HAP-1 (cell line): ENCODE measurements around the gene COA8.

Experiments used
- DNase-seq, 2 experiments: peaks; one replicate each; pipeline ENCODE4 v3.0.0-alpha.2; 2016 to 2020; ENCODE audit warnings: low spot score in 2 of 2
- H3K27me3 ChIP-seq: fragments of 250-450 bp; sonication (Bioruptor Pico); 2 replicates; pipeline ENCODE4 v1.5.1; 2020; ENCODE audit warnings: low read depth, mild to moderate bottlenecking, moderate library complexity
- H3K36me3 ChIP-seq: fragments of 250-450 bp; sonication (Bioruptor Pico); replicated peaks from 2 replicates; pipeline ENCODE4 v1.5.1; 2020; ENCODE audit warnings: mild to moderate bottlenecking
- H3K4me1 ChIP-seq: fragments of 250-450 bp; sonication (Bioruptor Pico); 2 replicates; pipeline ENCODE4 v1.5.1; 2020; ENCODE audit warnings: mild to moderate bottlenecking
- H3K4me3 ChIP-seq: fragments of 250-450 bp; sonication (Bioruptor Pico); 2 replicates; pipeline ENCODE4 v1.5.1; 2020; ENCODE audit warnings: mild to moderate bottlenecking, moderate library complexity
- H3K9me3 ChIP-seq: fragments of 250-450 bp; sonication (Bioruptor Pico); 2 replicates; pipeline ENCODE4 v1.5.1; 2020; ENCODE audit warnings: mild to moderate bottlenecking, moderate library complexity
- in situ Hi-C: fragments of 300-500 bp; cut with MboI; formaldehyde crosslinking; loops from 3 replicates; pipeline ENCODE4 v1.14.3; 2020; ENCODE audit warnings: low sequenced_read_pairs, inconsistent platforms, mixed read lengths

COA8 gene

DNA sequence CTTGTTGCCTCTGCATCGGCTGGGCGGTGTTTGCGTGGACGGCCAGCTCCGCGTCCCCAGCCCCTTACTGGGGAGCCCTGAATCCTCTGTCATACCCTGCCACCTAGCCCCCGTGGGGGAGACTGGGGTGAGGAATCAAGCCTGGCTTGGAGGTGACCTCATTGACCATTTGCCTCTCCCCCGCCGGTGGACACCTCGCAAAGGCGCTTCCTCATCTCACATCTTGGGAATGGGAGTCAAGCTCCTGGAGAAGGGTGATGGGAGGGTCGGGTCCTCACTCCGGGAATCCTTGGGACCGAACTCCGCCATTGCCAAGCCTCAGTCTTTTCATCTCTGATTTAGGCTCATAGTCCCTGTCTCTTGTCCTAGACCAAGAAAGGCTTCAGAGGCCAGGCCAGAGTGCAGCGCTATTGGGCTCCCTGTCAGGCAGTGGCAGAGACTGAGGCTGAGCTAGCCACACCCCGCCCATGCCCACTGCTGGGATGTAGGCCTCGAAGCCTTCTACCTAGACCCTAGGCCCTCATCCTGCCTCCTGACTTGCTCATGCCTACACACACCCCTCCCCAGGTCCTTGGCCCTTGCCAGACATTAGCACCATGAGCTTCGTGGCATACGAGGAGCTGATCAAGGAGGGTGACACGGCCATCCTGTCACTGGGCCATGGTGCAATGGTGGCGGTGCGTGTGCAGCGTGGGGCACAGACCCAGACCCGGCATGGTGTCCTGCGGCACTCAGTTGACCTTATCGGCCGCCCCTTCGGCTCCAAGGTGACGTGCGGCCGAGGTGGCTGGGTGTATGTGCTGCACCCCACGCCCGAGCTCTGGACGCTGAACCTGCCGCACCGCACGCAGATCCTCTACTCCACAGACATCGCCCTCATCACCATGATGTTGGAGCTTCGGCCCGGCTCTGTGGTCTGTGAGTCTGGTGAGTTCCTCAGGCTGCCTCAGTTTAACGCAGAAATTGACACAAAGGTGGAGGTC, 33.1 kb upstream of the COA8 start:
- no peaks in the 10 kb centered on the region for H3K9me3 ChIP-seq
- peaks cover 28% of the 10 kb centered on the region for H3K36me3 ChIP-seq
- in situ Hi-C loops, result no loop called here
- peak overlapping the region; percentile 82 for H3K4me3 ChIP-seq
- DNase-seq, result no peak
- peaks cover 16% of the 10 kb centered on the region for H3K4me1 ChIP-seq
- no peaks in the 10 kb centered on the region for H3K27me3 ChIP-seq

DNA sequence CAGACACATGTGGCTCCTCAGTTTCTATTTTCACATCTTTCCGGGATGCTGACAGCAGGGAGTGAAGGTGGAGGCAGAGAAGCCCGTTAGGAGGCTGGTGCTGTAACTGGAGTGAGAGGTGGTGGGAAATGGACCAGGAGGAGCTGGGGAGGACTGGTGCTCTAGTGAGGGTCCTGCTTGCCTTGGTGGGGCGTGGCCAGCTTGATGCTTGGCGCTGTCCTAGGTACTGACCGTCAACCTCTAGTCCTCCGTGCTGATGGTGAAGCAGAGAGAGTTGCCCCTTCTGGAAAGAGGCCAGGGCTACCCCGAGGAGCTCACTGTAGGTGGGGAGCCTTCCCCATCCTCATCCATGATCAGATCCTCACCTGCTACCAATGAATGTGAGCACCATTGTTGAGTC, 32.4 kb upstream of the COA8 start:
- Histone ChIP-seq H3K4me1 (peaks cover 16% of the 10 kb centered on the region), H3K4me3 (peak overlapping the region; percentile 82), H3K27me3 (no peaks in the 10 kb centered on the region), H3K9me3 (no peaks in the 10 kb centered on the region), H3K36me3 (peaks cover 28% of the 10 kb centered on the region)
- in situ Hi-C loops, result no loop called here
- peak in 1 of 2 experiments; percentile 69 for DNase-seq

DNA sequence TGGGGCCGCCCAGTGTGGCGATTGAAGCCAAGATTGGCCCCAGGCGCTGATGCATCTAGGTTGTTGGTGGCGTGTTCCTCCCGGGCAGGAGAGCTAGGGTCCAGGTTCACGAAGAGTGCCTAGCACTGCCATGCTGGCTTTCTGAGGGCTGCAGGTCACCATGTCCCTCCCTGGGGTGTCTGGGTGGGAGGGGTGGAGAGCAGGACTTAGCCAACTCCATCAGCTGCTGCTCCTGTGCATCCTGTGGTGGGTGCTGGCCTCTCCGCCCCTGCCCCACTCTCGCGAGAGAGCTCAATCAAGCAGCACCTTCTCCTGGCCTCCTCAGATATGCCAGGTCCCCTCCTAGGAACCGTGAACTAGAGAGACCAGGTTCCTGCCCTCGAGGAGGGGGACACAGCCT, 31.9 kb upstream of the COA8 start:
- DNase-seq, result no peak
- Histone ChIP-seq H3K4me1 (peaks cover 16% of the 10 kb centered on the region), H3K36me3 (peaks cover 28% of the 10 kb centered on the region), H3K4me3 (no peak overlapping the region), H3K27me3 (no peaks in the 10 kb centered on the region), H3K9me3 (no peaks in the 10 kb centered on the region)
- in situ Hi-C loops, result no loop called here

GRCh38 chr14:103531421-103532215, 31.1 kb upstream of the COA8 start:
- peaks cover 28% of the 10 kb centered on the region for H3K36me3 ChIP-seq
- H3K4me3 ChIP-seq, result no peak overlapping the region
- in situ Hi-C loops, result no loop called here
- H3K4me1 ChIP-seq, result peaks cover 16% of the 10 kb centered on the region
- DNase-seq, result no peak
- no peaks in the 10 kb centered on the region for H3K9me3 ChIP-seq
- no peaks in the 10 kb centered on the region for H3K27me3 ChIP-seq

- H3K4me1 ChIP-seq, result peaks cover 16% of the 10 kb centered on the region
- H3K36me3 ChIP-seq, result peaks cover 28% of the 10 kb centered on the region
- DNase-seq, result no peak
- in situ Hi-C loops, result no loop called here
- no peaks in the 10 kb centered on the region for H3K27me3 ChIP-seq
- no peaks in the 10 kb centered on the region for H3K9me3 ChIP-seq
- H3K4me3 ChIP-seq, result no peak overlapping the region
Observed at GRCh38 chr14:103532216-103533136, 30.3 kb upstream of the COA8 start.

- in situ Hi-C loops, result no loop called here
Observed at GRCh38 chr14:103533137-103533998, 29.4 kb upstream of the COA8 start.

GRCh38 chr14:103533999-103534575, 28.7 kb upstream of the COA8 start:
- peaks cover 28% of the 10 kb centered on the region for H3K36me3 ChIP-seq
- no peak overlapping the region for H3K4me3 ChIP-seq
- H3K27me3 ChIP-seq, result no peaks in the 10 kb centered on the region
- no peak for DNase-seq
- H3K4me1 ChIP-seq, result peaks cover 7% of the 10 kb centered on the region; the same call in 1 of the 2 replicates
- in situ Hi-C loops, result no loop called here
- H3K9me3 ChIP-seq, result no peaks in the 10 kb centered on the region

More at GRCh38 chr14:103533137-103533998, 29.4 kb upstream of the COA8 start:
- Histone ChIP-seq H3K27me3 (no peaks in the 10 kb centered on the region), H3K36me3 (peaks cover 28% of the 10 kb centered on the region), H3K4me1 (peaks cover 10% of the 10 kb centered on the region), H3K4me3 (no peak overlapping the region), H3K9me3 (no peaks in the 10 kb centered on the region)
- DNase-seq, result no peak

- peaks cover 28% of the 10 kb centered on the region for H3K36me3 ChIP-seq
- in situ Hi-C loops, result no loop called here
- H3K9me3 ChIP-seq, result no peaks in the 10 kb centered on the region
- DNase-seq, result no peak
- H3K4me3 ChIP-seq, result no peak overlapping the region
- no peaks in the 10 kb centered on the region for H3K27me3 ChIP-seq
- peaks cover 7% of the 10 kb centered on the region; the same call in 1 of the 2 replicates for H3K4me1 ChIP-seq
Observed at GRCh38 chr14:103534576-103535061, 28.1 kb upstream of the COA8 start.

- H3K36me3 ChIP-seq, result peaks cover 26% of the 10 kb centered on the region
- in situ Hi-C loops, result no loop called here
- no peak for DNase-seq
Observed at GRCh38 chr14:103535081-103535890, 27.5 kb upstream of the COA8 start.

GRCh38 chr14:103535891-103536565, 26.7 kb upstream of the COA8 start:
- no peaks in the 10 kb centered on the region for H3K27me3 ChIP-seq
- in situ Hi-C loops, result no loop called here
- peaks cover 18% of the 10 kb centered on the region for H3K36me3 ChIP-seq

More at GRCh38 chr14:103535081-103535890, 27.5 kb upstream of the COA8 start:
- H3K27me3 ChIP-seq, result no peaks in the 10 kb centered on the region
- peaks cover under 1% of the 10 kb centered on the region; the same call in 1 of the 2 replicates for H3K4me1 ChIP-seq
- H3K9me3 ChIP-seq, result no peaks in the 10 kb centered on the region
- H3K4me3 ChIP-seq, result no peak overlapping the region

DNA sequence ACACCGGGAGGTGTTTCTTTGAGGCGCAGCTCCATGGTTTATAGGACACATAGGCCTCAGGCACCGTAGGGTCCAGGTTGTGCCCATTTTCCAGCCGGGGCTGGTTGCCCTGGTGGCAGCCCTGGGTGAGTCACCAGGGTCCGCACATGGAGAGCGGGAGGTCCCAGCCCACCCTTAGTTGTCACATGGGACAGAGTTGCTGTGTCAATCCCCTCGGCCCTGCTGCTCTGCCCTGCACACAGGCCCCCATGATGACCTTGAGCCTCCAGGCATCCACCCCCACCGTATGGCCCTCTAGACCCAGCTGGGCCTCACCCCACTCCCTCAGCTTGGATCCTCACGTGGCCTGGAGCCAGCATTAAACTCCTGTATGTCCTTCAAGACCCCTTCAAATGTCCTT, 26.1 kb upstream of the COA8 start:
- Histone ChIP-seq H3K9me3 (no peaks in the 10 kb centered on the region), H3K4me3 (no peak overlapping the region), H3K36me3 (peaks cover 17% of the 10 kb centered on the region), H3K27me3 (no peaks in the 10 kb centered on the region), H3K4me1 (peaks cover 3% of the 10 kb centered on the region; the same call in 1 of the 2 replicates)
- DNase-seq, result no peak
- in situ Hi-C loops, result no loop called here

More at GRCh38 chr14:103535891-103536565, 26.7 kb upstream of the COA8 start:
- DNase-seq, result no peak
- Histone ChIP-seq H3K9me3 (no peaks in the 10 kb centered on the region), H3K4me1 (peaks cover 3% of the 10 kb centered on the region; the same call in 1 of the 2 replicates), H3K4me3 (no peak overlapping the region)
